Neutrophil (primary cell): ENCODE results near the gene ZNF792.

Source experiments
- H3K27ac ChIP-seq: fragments of 200-600 bp; sonication (generic); 2 replicates; pipeline ENCODE4 v1.5.1; 2016; ENCODE audit warnings: mild to moderate bottlenecking, moderate library complexity
- H3K27me3 ChIP-seq: fragments of 200-600 bp; sonication (generic); 2 replicates; pipeline ENCODE4 v1.6.0; 2016; ENCODE audit warnings: mild to moderate bottlenecking
- H3K36me3 ChIP-seq: fragments of 200-600 bp; sonication (generic); 2 replicates; pipeline ENCODE4 v1.5.1; 2017
- H3K4me1 ChIP-seq, 2 experiments: fragments of 200-600 bp in 1 of 2; sonication (generic) in 1 of 2; 1 replicate in 1 of 2; 2 replicates in 1 of 2; pipeline versions ENCODE4 v1.5.1 to v1.6.1; 2013 to 2016; ENCODE audit warnings: low read depth in 1 of 2, low read length in 1 of 2, mild to moderate bottlenecking in 1 of 2, moderate library complexity in 1 of 2; ENCODE audit not compliant: control insufficient read depth in 1 of 2, insufficient read depth in 1 of 2
- H3K4me3 ChIP-seq, 2 experiments: fragments of 200-600 bp in 1 of 2; sonication (generic) in 1 of 2; 1 replicate in 1 of 2; 2 replicates in 1 of 2; pipeline ENCODE4 v1.5.1; 2013 to 2016; ENCODE audit warnings: low read depth in 1 of 2, low read length in 1 of 2, mild to moderate bottlenecking in 1 of 2, moderate library complexity in 1 of 2
- H3K9me3 ChIP-seq: fragments of 200-600 bp; sonication (generic); 2 replicates; pipeline ENCODE4 v1.5.1; 2016
- CTCF ChIP-seq: fragments of 200-600 bp; sonication (generic); IDR thresholded peaks from 2 replicates; pipeline ENCODE4 v1.5.1; 2016; ENCODE audit warnings: antibody characterized with exemption

ZNF792 gene

GRCh38 chr19:34963573-34964406, at the start of gene ZNF792:
Gene ZNF792, minus strand, starts transcription at chr19:34964229. Its CDS starts 567 bp downstream, at chr19:34963662.
- H3K27ac ChIP-seq = no peak within 1 kb of the TSS
- TF ChIP-seq CTCF = no peak

GRCh38 chr19:35013041-35013819, 49.2 kb upstream of the ZNF792 start:
- peak; percentile 95 for TF ChIP-seq CTCF
- Histone ChIP-seq H3K36me3 (peaks cover 92% of the 10 kb centered on the region), H3K9me3 (no peaks in the 10 kb centered on the region), H3K27me3 (no peaks in the 10 kb centered on the region), H3K4me1 (peaks cover 68% of the 10 kb centered on the region in 2 experiments), H3K27ac (peak overlapping the region; percentile 98), H3K4me3 (peak overlapping the region; percentile 26 to 57)

More at GRCh38 chr19:34963573-34964406, at the start of gene ZNF792:
- Histone ChIP-seq H3K9me3 (peaks cover 15% of the 10 kb centered on the region), H3K4me1 (peaks cover 19 to 21% of the 10 kb centered on the region in 2 experiments), H3K36me3 (peaks cover 10% of the 10 kb centered on the region), H3K27me3 (peaks cover 37% of the 10 kb centered on the region), H3K4me3 (peak within 1 kb of the TSS; percentile 71 to 78)

- Histone ChIP-seq H3K27me3 (no peaks in the 10 kb centered on the region), H3K4me3 (peak overlapping the region; percentile 42 to 57), H3K9me3 (no peaks in the 10 kb centered on the region), H3K36me3 (peaks cover 81% of the 10 kb centered on the region), H3K4me1 (peaks cover 68 to 74% of the 10 kb centered on the region in 2 experiments), H3K27ac (peak overlapping the region; percentile 98)
- TF ChIP-seq CTCF = no peak
Observed at GRCh38 chr19:35011737-35012682, 48.0 kb upstream of the ZNF792 start.

GRCh38 chr19:35011091-35011689, 47.2 kb upstream of the ZNF792 start:
- H3K9me3 ChIP-seq = no peaks in the 10 kb centered on the region
- peak overlapping the region; percentile 98 for H3K27ac ChIP-seq
- peaks cover 81% of the 10 kb centered on the region for H3K36me3 ChIP-seq
- H3K4me3 ChIP-seq = peak overlapping the region; percentile 42 to 57
- peaks cover 68 to 82% of the 10 kb centered on the region in 2 experiments for H3K4me1 ChIP-seq
- peak; percentile 40 for TF ChIP-seq CTCF
- H3K27me3 ChIP-seq = no peaks in the 10 kb centered on the region
